ENCODE data around the gene LHX3. TPM values are rescaled to one million over a fixed set of nuclear protein-coding genes. Genes with fewer than 3 reads are reported as not detected.

The LHX3 gene
- total and polyA plus RNA-seq, 2 donors (not counting 1 experiment from before 2014, with no cell fraction given), result not detected

GRCh38 chr9:136225366-136225747 is 20.4 kb upstream of the LHX3 start:
- DNase-seq (ENCODE audit: low read depth in 2 of 2), result no peak
- no peak for TF ChIP-seq CTCF (conservative IDR thresholded peaks at IDR 0.05 in 1 of 2, IDR thresholded peaks at IDR 0.05 in 1 of 2; ENCODE audit: low read depth in 1 of 2, low read length in 2 of 2)
- TF ChIP-seq EZH2 (IDR thresholded peaks at IDR 0.05; ENCODE audit: low read length, missing control alignments), result no peak
- Histone ChIP-seq H3K27ac (ENCODE audit: insufficient read depth, low read length) (no peak overlapping the region), H4K20me1 (ENCODE audit: control insufficient read depth, extremely low read depth, insufficient read depth, low read length) (no peaks in the 10 kb centered on the region), H3K36me3 (ENCODE audit: control insufficient read depth, insufficient read depth, low read length) (peaks cover 5% of the 10 kb centered on the region), H3K4me1 (ENCODE audit: control insufficient read depth, extremely low read depth, insufficient read depth, low read length) (no peaks in the 10 kb centered on the region), H3K4me2 (ENCODE audit: extremely low read depth, insufficient read depth, low read length) (no peak overlapping the region), H3K9ac (ENCODE audit: insufficient read depth, low read length) (no peak overlapping the region), H3K9me3 (ENCODE audit: control insufficient read depth, insufficient read depth, low read depth, low read length) (no peaks in the 10 kb centered on the region), H3K4me3 (replicated peaks in 1 of 4; ENCODE audit: control extremely low read depth in 1 of 4, insufficient read depth in 1 of 4, low read depth in 3 of 4, low read length in 4 of 4) (no peak overlapping the region), H3K27me3 (ENCODE audit: control insufficient read depth, insufficient read depth, low read length) (no peaks in the 10 kb centered on the region), H3K79me2 (ENCODE audit: control insufficient read depth, insufficient read depth, low read length) (no peaks in the 10 kb centered on the region), H2AFZ (ENCODE audit: low read length) (no peak overlapping the region)

- no peak for DNase-seq (ENCODE audit: low read depth in 2 of 2)
- H3K9me3 ChIP-seq (ENCODE audit: control insufficient read depth, insufficient read depth, low read depth, low read length), result no peaks in the 10 kb centered on the region
- H3K4me1 ChIP-seq (ENCODE audit: control insufficient read depth, extremely low read depth, insufficient read depth, low read length), result no peaks in the 10 kb centered on the region
- H3K27ac ChIP-seq (ENCODE audit: insufficient read depth, low read length), result no peak overlapping the region
- H3K4me2 ChIP-seq (ENCODE audit: extremely low read depth, insufficient read depth, low read length), result no peak overlapping the region
- no peak overlapping the region for H3K9ac ChIP-seq (ENCODE audit: insufficient read depth, low read length)
- no peaks in the 10 kb centered on the region for H4K20me1 ChIP-seq (ENCODE audit: control insufficient read depth, extremely low read depth, insufficient read depth, low read length)
- H2AFZ ChIP-seq (ENCODE audit: low read length), result no peak overlapping the region
- no peak overlapping the region for H3K4me3 ChIP-seq (replicated peaks in 1 of 4; ENCODE audit: control extremely low read depth in 1 of 4, insufficient read depth in 1 of 4, low read depth in 3 of 4, low read length in 4 of 4)
- H3K27me3 ChIP-seq (ENCODE audit: control insufficient read depth, insufficient read depth, low read length), result no peaks in the 10 kb centered on the region
- H3K36me3 ChIP-seq (ENCODE audit: control insufficient read depth, insufficient read depth, low read length), result peaks cover 5% of the 10 kb centered on the region
- H3K79me2 ChIP-seq (ENCODE audit: control insufficient read depth, insufficient read depth, low read length), result no peaks in the 10 kb centered on the region
- TF ChIP-seq EZH2 (IDR thresholded peaks at IDR 0.05; ENCODE audit: low read length, missing control alignments) (no peak), CTCF (conservative IDR thresholded peaks at IDR 0.05 in 1 of 2, IDR thresholded peaks at IDR 0.05 in 1 of 2; ENCODE audit: low read depth in 1 of 2, low read length in 2 of 2) (no peak)
These were observed 19.1 kb upstream of the LHX3 start for GRCh38 chr9:136223871-136224640.

GRCh38 chr9:136222906-136223285 is 18.0 kb upstream of the LHX3 start:
- Histone ChIP-seq H3K4me1 (ENCODE audit: control insufficient read depth, extremely low read depth, insufficient read depth, low read length) (no peaks in the 10 kb centered on the region), H3K27ac (ENCODE audit: insufficient read depth, low read length) (no peak overlapping the region), H3K27me3 (ENCODE audit: control insufficient read depth, insufficient read depth, low read length) (no peaks in the 10 kb centered on the region), H4K20me1 (ENCODE audit: control insufficient read depth, extremely low read depth, insufficient read depth, low read length) (no peaks in the 10 kb centered on the region), H2AFZ (ENCODE audit: low read length) (no peak overlapping the region), H3K9ac (ENCODE audit: insufficient read depth, low read length) (no peak overlapping the region), H3K9me3 (ENCODE audit: control insufficient read depth, insufficient read depth, low read depth, low read length) (no peaks in the 10 kb centered on the region), H3K4me3 (replicated peaks in 1 of 4; ENCODE audit: control extremely low read depth in 1 of 4, insufficient read depth in 1 of 4, low read depth in 3 of 4, low read length in 4 of 4) (no peak overlapping the region), H3K4me2 (ENCODE audit: extremely low read depth, insufficient read depth, low read length) (no peak overlapping the region), H3K79me2 (ENCODE audit: control insufficient read depth, insufficient read depth, low read length) (no peaks in the 10 kb centered on the region), H3K36me3 (ENCODE audit: control insufficient read depth, insufficient read depth, low read length) (peaks cover 5% of the 10 kb centered on the region)
- DNase-seq (ENCODE audit: low read depth in 2 of 2), result no peak
- no peak for TF ChIP-seq CTCF (conservative IDR thresholded peaks at IDR 0.05 in 1 of 2, IDR thresholded peaks at IDR 0.05 in 1 of 2; ENCODE audit: low read depth in 1 of 2, low read length in 2 of 2)
- TF ChIP-seq EZH2 (IDR thresholded peaks at IDR 0.05; ENCODE audit: low read length, missing control alignments), result no peak
